KBM-7 (cell line): ENCODE measurements around the gene KLF16.
"Not testable (repeated sequence)": the region's sequence is repeated elsewhere in the genome, so short reads cannot be mapped to it uniquely, and the experiment has no call there.

Experiments used
- DNase-seq: peaks from one replicate; pipeline ENCODE4 v3.0.0-alpha.2; 2015
- in situ Hi-C: fragments of 300-500 bp; cut with MboI; formaldehyde crosslinking; loops from 2 replicates; pipeline ENCODE4 v1.14.3; 2020; ENCODE audit warnings: low sequenced_read_pairs, low pct_unique_long_range_greater_than_20kb, mixed read lengths

KLF16 gene

GRCh38 chr19:1863328-1863637 is at the start of gene KLF16:
TSS of gene KLF16 (minus strand) at chr19:1863579. CDS start at chr19:1863497, 82 bp downstream.
- in situ Hi-C loops = no loop called here
- DNase-seq = no peak

GRCh38 chr19:1912760-1913505 is 49.6 kb upstream of the KLF16 start:
- DNase-seq = no peak
- in situ Hi-C loops = no loop called here

DNA sequence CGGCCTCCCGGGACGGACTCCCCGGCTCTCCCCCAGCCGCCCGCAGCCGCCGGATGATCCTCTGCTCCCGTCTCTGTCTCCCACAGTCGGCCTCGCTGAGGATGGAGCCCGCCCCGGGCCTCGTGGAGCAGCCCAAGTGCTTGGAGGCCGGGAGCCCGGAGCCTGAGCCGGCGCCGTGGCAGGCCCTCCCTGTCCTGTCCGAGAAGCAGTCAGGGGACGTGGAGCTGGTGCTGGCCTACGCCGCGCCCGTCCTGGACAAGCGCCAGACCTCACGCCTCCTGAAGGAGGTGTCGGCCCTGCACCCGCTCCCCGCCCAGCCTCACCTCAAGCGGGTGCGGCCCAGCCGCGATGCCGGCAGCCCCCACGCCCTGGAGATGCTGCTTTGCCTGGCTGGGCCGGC is 48.6 kb upstream of the KLF16 start:
- in situ Hi-C loops = no loop called here
- DNase-seq = no peak

GRCh38 chr19:1911098-1911497 is 47.7 kb upstream of the KLF16 start:
- DNase-seq = no peak
- in situ Hi-C loops = no loop called here

DNA sequence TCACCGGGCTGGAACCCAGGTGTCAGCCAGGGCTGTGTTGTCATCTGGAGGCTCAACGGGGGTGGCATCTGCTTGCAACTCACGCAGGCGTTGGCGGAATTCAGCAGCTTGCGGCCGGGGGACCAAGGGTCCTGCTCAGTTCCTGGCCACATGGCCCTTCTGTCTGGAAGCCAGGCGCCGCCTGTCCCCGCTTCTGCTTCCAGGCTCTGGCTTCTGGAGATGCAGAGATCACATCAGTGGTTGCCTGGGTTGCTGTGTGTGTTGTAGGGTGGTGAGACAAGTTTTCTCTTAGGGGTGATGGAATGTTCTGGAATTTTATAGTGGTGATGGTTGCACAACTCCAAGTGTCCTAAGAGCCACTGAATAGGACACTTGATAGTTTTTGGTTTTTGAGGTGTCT is 46.8 kb upstream of the KLF16 start:
- no peak for DNase-seq
- in situ Hi-C loops = no loop called here

GRCh38 chr19:1909761-1910080 is 46.3 kb upstream of the KLF16 start:
- no peak for DNase-seq
- in situ Hi-C loops = no loop called here

GRCh38 chr19:1908364-1908678 is 44.9 kb upstream of the KLF16 start:
- in situ Hi-C loops = no loop called here
- no peak for DNase-seq

DNA sequence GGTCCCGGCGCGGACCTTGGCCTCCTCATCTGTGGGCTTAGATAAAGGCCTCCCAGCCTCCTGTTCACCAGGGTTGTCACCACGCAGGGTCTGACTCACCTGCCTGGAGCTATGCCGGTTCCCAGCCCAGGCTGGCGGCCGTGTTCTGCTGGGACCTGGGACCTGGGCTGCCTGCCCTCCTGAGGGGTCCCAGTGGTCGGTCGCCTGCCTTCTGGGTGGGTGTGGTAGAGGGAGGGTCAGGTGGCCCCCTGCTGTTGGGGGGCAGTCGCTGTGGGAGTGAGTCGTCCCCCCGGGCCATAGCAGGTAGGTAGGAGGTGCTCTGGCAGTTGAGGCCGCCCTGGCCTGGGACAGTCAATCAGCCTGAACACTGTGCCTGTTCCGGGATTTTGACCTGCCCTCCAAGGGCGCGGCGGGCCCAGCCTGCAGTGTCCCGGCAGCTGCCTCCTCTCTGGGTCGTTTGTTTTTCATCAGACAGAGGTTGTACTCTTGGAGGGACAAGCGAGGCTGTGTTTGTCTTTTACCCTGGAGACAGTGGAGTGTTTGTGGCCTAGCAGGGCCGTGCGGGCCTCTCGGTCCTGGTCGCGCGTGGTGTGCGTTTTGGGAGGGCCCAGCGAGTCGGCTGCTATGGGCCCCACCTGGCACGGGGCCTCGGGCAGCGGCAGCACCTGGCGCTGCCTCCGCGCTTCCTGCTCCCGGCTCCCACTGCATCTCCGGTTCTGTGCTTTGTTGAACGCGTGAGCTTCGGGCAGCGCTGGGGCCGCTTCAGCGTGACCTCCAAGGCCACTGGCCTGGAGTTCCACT is 44.4 kb upstream of the KLF16 start:
- in situ Hi-C loops = no loop called here
- no peak for DNase-seq

GRCh38 chr19:1906985-1907562 is 43.7 kb upstream of the KLF16 start:
- in situ Hi-C loops = no loop called here
- DNase-seq = no peak

DNA sequence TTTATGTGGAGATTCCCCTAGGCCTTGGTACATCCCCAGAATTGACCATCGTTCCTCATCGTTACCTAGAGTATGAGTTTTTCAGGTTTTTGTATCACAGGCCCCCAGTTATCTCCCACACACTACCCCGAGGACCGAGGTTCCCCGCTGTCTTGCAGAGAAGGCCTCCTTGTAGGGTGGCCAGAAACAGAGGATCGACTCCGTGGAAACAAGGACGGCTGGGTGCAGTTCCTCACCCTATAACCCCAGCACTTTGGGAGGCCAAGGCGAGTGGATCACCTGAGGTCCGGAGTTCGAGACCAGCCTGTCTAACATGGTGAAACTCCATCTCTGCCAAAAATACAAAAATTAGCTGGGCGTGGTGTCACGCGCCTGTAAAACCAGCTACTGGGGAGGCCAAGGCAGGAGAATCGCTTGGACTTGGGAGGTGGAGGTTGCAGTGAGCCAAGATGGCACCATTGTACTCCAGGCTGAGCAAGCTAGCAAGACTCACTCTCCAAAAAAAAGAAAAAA is 42.5 kb upstream of the KLF16 start:
- in situ Hi-C loops = no loop called here
- DNase-seq = no peak

GRCh38 chr19:1905110-1905862 is 41.9 kb upstream of the KLF16 start, which contains the start of the genes ADAT3 and SCAMP4:
TSS of gene ADAT3 (plus strand) at chr19:1905399. CDS start at chr19:1912048, 6,649 bp downstream.
TSS of gene SCAMP4 (plus strand) at chr19:1905399. CDS start at chr19:1915020, 9,621 bp downstream.
- in situ Hi-C loops = no loop called here
- peak; percentile 97 for DNase-seq

DNA sequence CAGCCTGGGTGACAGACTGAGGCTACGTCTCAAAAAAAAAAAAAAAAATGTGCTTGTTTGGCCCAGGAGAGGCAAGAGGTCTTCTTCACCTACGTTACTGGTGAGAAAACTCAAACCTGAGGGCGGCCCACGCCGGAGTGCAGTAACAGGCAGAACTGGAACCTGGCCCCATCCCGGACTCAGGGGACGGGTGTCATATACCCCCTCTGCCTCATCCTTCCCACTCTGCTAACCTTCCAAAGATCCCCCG is 41.4 kb upstream of the KLF16 start:
- no peak for DNase-seq
- in situ Hi-C loops = no loop called here

DNA sequence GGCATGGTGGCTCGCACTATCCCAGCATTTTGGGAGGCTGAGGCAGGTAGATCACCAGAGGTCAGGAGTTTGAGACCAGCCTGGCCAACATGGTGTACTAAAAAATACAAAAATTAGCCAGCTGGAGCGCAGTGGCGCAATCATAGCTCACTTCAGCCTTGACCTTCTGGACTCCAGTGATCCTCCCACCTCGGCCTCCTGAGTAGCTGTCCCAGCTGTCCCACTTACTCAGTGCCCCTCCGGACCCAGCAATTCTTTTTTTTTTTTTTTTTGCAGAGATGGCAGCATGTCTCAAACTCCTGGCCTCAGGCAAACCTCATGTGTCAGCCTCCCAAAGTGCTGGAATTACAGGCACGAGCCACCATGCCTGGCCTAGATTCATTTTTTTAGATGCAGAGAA is 39.5 kb upstream of the KLF16 start:
- in situ Hi-C loops = no loop called here
- DNase-seq = no peak

DNA sequence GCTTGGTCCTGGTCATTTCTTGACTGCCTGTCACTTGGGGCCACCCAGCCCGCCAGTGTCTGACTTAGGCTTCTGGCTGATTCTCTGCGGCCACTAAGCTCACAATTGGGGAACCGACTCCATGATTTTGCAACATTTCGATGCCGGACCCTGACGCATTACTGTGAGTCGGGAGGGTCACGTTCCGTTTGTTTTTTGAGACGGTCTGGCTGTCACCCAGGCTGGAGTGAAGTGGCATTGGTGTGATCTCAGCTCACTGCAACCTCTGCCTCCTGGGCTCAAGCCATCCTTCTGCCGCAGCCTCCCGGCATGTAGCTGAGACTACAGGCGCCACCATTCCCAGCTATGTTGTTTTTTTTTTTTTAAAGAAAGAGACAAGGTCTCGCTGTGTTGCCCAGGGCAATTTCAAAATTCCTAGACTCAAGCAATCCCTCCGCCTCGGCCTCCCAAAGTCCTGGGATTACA is 38.6 kb upstream of the KLF16 start:
- in situ Hi-C loops = no loop called here
- no peak for DNase-seq

GRCh38 chr19:1896508-1896907 is 33.1 kb upstream of the KLF16 start:
- DNase-seq = peak; percentile 49
- in situ Hi-C loops = no loop called here

GRCh38 chr19:1893791-1894190 is 30.4 kb upstream of the KLF16 start:
- DNase-seq = no peak
- in situ Hi-C loops = no loop called here

DNA sequence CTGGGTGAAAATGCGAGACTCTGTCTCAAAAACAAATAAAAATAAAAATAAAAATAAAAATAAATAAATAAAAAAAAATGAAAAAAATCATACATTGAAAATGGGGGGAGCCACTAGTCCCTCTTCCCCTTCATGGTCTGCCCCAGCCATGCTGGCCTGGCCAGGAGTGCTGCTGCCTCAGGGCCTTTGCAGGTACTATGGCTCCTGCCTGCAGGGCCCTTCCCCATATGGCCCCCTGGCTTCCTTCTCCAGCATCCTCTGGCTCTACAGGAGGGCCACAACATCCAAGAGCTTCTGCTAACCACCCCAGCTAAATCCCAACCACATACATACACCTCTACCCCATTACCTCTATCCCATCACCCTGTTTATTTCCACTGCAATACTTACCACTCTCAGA is 26.5 kb upstream of the KLF16 start:
- in situ Hi-C loops = no loop called here
- no peak for DNase-seq

- in situ Hi-C loops = no loop called here
Measured at GRCh38 chr19:1888385-1888784, 25.0 kb upstream of the KLF16 start.

DNA sequence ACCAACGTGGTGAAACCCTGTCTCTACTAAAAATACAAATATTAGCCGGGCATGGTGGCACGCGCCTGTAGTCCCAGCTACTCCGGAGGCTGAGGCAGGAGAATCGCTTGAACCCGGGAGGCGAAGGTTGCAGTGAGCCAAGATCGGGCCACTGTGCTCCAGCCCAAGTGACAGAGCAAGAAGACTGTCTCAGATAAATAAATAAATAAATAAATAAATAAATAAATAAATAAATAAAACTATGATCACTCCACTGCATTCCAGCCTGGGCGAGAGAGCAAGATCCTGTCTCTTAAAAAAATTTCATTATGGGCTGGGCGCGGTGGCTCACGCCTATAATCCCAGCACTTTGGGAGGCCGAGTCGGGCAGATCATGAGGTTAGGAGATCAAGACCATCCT is 23.0 kb upstream of the KLF16 start:
- in situ Hi-C loops, DNase-seq: not testable (repeated sequence)

More at GRCh38 chr19:1888385-1888784, 25.0 kb upstream of the KLF16 start:
- DNase-seq = no peak
